Tibial artery (tissue), 4 donors: ENCODE data around the gene CCDC86.

Source experiments
- DNase-seq, 2 donors: peaks; one replicate each; pipeline ENCODE4 v3.0.0-alpha.2; 2019
- H3K27ac ChIP-seq, 2 donors: fragments of 200-600 bp; sonication (generic) in 1 of 2; 1 replicate in 1 of 2; 2 replicates in 1 of 2; pipeline ENCODE4 v1.5.1; 2018 to 2019; ENCODE audit warnings: mild to moderate bottlenecking in 1 of 2
- H3K27me3 ChIP-seq, 2 donors: fragments of 200-600 bp; sonication (generic) in 1 of 2; one replicate each; pipeline versions ENCODE4 v1.5.1 to v1.6.0; 2016 to 2019
- H3K36me3 ChIP-seq, 3 donors: fragments of 200-600 bp; sonication (generic) in 2 of 3; one replicate each; pipeline ENCODE4 v1.5.1; 2016 to 2019; ENCODE audit warnings: mild to moderate bottlenecking in 2 of 3
- H3K4me1 ChIP-seq, 4 donors: fragments of 200-600 bp; sonication (generic) in 2 of 4; 1 replicate in 3 of 4; 2 replicates in 1 of 4; pipeline ENCODE4 v1.5.1; 2016 to 2019
- H3K4me3 ChIP-seq, 2 donors: fragments of 200-600 bp; sonication (generic) in 1 of 2; 1 replicate in 1 of 2; 2 replicates in 1 of 2; pipeline ENCODE4 v1.5.1; 2018 to 2019; ENCODE audit warnings: mild to moderate bottlenecking in 2 of 2
- H3K9me3 ChIP-seq, 3 donors: fragments of 200-600 bp; sonication (generic) in 1 of 3; one replicate each; pipeline ENCODE4 v1.5.1; 2016 to 2019
- intact Hi-C: fragments of 100-400 bp; cut with DNase I; formaldehyde crosslinking; loops from one replicate; pipeline ENCODE4 v1.15.0; 2023; ENCODE audit warnings: low total_unique reads
- TF ChIP-seq, protein P1 (sequence below), 2 experiments: fragments of 200-600 bp in 1 of 2; fragments of 450-650 bp in 1 of 2; IDR thresholded peaks; one replicate each; pipeline ENCODE4 v1.5.1; 2017 to 2019; ENCODE audit warnings: antibody characterized with exemption in 2 of 2, mild to moderate bottlenecking in 1 of 2, moderate library complexity in 1 of 2

Gene CCDC86

DNA sequence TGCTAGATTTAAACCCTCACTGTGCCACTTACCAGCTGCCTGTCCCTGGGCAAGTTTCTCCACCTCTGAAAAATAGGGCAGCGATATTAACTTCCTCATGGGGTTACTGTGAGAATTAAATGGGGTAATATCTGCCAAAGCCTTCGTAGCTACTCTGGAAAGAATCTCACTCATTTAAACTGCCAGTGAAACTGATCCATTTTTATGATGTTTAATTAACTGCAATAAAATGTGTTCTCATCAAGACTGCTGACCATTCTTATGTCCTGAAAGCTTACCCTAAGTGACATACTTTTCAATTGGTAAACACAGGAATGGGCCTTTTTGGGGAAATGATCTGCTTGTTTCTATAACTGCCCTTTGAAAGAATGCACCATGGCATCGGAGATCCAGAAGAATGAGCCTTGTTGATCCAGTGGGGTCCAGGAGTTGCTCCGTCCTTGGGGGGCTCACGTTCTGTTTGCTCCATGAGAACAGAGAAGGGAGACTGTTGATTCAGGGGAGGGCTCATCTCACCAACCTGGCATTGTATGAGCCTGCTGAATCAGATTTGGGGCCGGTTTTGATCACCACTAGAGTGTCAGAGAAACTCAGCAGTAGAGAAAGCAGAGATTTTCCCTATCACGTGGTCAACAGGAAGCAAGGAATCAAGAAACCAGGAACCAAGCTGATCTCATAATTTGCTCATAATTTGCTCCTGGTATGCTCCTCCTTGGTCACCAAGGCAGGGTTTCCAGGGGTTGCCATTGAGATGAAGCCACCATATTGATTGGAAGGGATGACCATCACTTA, 7.0 kb upstream of the CCDC86 start:
- no peak overlapping the region for H3K27ac ChIP-seq
- peaks cover 0 to 7% of the 10 kb centered on the region in 2 donors for H3K27me3 ChIP-seq
- H3K36me3 ChIP-seq = no peaks in the 10 kb centered on the region
- no peaks in the 10 kb centered on the region for H3K9me3 ChIP-seq
- intact Hi-C loops = loop anchor here (5.0 kb wide), 1 partner anchor 352 kb away; no protein-coding TSS in a partner anchor
- H3K4me3 ChIP-seq = no peak overlapping the region
- TF ChIP-seq, protein P1, sequence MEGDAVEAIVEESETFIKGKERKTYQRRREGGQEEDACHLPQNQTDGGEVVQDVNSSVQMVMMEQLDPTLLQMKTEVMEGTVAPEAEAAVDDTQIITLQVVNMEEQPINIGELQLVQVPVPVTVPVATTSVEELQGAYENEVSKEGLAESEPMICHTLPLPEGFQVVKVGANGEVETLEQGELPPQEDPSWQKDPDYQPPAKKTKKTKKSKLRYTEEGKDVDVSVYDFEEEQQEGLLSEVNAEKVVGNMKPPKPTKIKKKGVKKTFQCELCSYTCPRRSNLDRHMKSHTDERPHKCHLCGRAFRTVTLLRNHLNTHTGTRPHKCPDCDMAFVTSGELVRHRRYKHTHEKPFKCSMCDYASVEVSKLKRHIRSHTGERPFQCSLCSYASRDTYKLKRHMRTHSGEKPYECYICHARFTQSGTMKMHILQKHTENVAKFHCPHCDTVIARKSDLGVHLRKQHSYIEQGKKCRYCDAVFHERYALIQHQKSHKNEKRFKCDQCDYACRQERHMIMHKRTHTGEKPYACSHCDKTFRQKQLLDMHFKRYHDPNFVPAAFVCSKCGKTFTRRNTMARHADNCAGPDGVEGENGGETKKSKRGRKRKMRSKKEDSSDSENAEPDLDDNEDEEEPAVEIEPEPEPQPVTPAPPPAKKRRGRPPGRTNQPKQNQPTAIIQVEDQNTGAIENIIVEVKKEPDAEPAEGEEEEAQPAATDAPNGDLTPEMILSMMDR (IDR thresholded peaks at IDR 0.05) = no peak
- no peaks in the 10 kb centered on the region for H3K4me1 ChIP-seq
- no peak for DNase-seq

DNA sequence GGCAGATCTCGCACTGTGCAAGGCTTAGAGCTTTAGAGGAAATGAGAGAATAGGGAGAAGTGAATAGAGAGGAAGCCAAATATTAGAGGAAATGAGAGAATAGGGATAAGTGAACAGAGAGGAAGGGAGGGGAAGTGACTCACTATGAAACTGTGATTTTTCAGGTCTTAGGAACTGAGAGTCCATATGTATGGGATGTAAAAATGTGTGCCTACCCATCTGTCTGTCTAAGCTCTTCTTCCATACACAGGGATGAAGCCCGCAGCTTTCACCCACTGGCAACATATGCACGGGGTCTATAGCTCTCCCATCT, 6.4 kb upstream of the CCDC86 start:
- no peaks in the 10 kb centered on the region for H3K36me3 ChIP-seq
- intact Hi-C loops = no loop called here
- TF ChIP-seq, protein P1 (IDR thresholded peaks at IDR 0.05) = no peak
- H3K4me3 ChIP-seq = no peak overlapping the region
- H3K27ac ChIP-seq = no peak overlapping the region
- H3K9me3 ChIP-seq = no peaks in the 10 kb centered on the region
- peaks cover 0 to 2% (median under 1%) of the 10 kb centered on the region in 4 donors for H3K4me1 ChIP-seq
- DNase-seq = no peak
- H3K27me3 ChIP-seq = peaks cover 0 to 7% of the 10 kb centered on the region in 2 donors

DNA sequence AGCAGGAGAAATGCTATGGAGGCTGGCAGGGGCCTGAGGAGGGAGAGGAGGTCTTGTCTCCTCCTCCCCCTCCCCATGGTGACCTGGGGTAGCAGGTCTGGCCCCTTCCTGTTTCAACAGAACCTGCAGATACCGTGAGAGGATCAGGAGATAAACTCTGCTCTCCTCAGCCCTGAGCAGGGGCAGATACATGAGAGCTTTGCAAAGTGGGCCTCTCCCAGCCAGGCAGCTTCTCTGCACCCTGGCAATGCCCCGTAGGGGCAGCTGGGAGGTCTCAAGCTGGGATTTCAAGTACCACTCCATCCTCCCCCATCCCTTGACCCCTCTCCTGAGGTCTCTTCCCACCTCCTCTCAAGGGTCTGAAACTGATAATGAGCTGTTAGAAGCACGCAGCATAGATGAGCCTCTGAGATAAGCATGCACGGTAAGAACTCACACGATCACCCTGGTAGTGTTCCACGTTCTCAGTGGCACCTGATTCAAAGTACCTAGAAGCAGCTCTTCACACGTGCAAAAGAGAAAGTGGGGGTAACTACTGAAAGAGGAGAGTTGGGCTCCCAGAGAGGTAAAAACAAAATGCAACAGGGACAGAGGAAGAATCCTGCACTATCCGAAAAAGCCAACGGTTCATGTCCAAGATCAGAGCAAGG, 4.9 kb upstream of the CCDC86 start:
- Histone ChIP-seq H3K9me3 (no peaks in the 10 kb centered on the region), H3K36me3 (no peaks in the 10 kb centered on the region), H3K4me3 (no peak overlapping the region), H3K27me3 (peaks cover 0 to under 1% of the 10 kb centered on the region in 2 donors), H3K27ac (no peak overlapping the region), H3K4me1 (peaks cover 0 to 14% (median 11%) of the 10 kb centered on the region in 4 donors)
- DNase-seq = no peak
- TF ChIP-seq, protein P1 (IDR thresholded peaks at IDR 0.05) = no peak
- intact Hi-C loops = no loop called here

DNA sequence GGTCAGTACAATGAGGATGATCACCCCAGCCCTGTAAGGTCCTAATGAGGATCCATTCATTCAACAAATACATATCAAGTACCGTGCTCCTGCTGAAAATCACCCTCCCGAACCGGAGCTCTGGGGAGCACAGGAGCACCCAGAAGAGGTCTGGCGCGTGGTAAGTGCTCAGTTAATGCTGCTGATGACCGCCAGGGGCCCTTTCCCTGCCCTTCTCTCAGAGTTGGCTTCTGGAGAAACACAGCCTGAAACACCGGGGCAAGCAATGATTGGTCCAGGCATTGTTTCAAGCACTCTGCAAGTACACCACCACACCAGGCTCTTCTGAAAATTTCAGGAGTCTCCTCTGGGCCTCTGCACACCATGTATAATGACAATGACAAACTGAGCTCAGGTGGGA, 3.8 kb upstream of the CCDC86 start:
- TF ChIP-seq, protein P1 (IDR thresholded peaks at IDR 0.05) = no peak
- Histone ChIP-seq H3K4me3 (no peak overlapping the region), H3K36me3 (no peaks in the 10 kb centered on the region), H3K4me1 (peaks cover 0 to 23% (median 17%) of the 10 kb centered on the region in 4 donors), H3K27me3 (no peaks in the 10 kb centered on the region), H3K27ac (no peak overlapping the region), H3K9me3 (no peaks in the 10 kb centered on the region)
- intact Hi-C loops = no loop called here
- no peak for DNase-seq

DNA sequence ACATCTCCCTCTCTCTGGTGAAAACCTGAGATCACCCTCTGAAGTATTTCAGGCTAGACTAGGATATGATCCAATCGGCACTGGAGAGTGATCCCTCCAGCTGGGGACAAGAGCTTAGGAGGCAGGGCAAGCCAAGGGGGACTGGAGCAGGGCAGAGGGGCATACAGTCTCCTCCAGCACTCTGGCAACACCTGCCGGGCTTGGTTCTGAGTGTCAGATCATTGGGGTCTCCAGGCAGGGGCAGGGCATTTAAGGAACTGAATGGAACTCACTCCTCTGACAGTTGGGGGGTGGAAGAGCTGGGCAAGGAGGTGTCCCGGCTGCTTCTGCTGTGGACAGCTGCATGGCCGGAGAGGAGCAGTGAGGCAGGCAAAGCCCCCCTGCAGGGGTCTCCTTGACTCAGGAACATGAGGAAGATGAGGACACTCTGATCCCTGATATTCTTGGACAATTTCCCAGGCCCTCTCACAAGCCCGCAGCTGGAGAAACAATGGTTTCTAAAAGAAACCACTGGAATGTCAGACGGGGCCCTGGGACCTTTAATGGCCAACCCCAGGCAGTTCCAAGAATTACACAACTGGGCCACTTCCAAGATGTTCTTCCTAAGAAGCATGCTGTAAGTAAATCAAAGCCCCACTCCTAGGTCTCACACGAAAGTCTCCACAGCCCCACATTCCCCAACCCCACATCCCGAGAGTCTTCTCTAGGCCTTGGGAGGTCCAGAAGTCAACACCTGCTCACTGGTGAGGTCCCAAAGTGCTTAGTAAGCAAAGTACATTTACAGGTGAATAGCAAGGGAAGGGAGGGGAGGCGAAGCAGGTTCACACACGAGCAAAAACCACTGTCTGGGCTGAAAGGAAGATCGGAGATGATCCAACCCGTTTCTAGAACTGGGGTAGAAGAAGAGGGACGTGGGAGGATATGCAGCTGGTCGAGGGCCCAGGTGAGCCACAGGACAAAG, 1.2 kb upstream of the CCDC86 start:
- Histone ChIP-seq H3K36me3 (peaks cover 0 to 11% (median 0%) of the 10 kb centered on the region in 3 donors), H3K27me3 (no peaks in the 10 kb centered on the region), H3K27ac (peak overlapping the region; percentile 72 to 76), H3K4me1 (peaks cover 0 to 39% (median 34%) of the 10 kb centered on the region in 4 donors), H3K9me3 (no peaks in the 10 kb centered on the region), H3K4me3 (peak overlapping the region in 1 of 2 donors; percentile 72)
- peak in 1 of 2 donors; percentile 46 for DNase-seq
- TF ChIP-seq, protein P1 (IDR thresholded peaks at IDR 0.05) = no peak
- intact Hi-C loops = no loop called here
